ENCODE measurements around the gene ADAMTS18.

GRCh38 chr16:77332792-77333191, 102.0 kb downstream of the ADAMTS18 start:
- TF ChIP-seq TAF1 (conservative IDR thresholded peaks at IDR 0.05) (no peak), NR2F2 (IDR thresholded peaks at IDR 0.05) (no peak), MAX (IDR thresholded peaks at IDR 0.05) (no peak), FOXA1 (IDR thresholded peaks at IDR 0.05) (no peak), RXRA (IDR thresholded peaks at IDR 0.05) (no peak), RAD21 (IDR thresholded peaks at IDR 0.05) (no peak), JUND (IDR thresholded peaks at IDR 0.05) (no peak), SP1 (IDR thresholded peaks at IDR 0.05) (no peak), ATF3 (IDR thresholded peaks at IDR 0.05) (no peak)
- TF ChIP-seq, protein P1, sequence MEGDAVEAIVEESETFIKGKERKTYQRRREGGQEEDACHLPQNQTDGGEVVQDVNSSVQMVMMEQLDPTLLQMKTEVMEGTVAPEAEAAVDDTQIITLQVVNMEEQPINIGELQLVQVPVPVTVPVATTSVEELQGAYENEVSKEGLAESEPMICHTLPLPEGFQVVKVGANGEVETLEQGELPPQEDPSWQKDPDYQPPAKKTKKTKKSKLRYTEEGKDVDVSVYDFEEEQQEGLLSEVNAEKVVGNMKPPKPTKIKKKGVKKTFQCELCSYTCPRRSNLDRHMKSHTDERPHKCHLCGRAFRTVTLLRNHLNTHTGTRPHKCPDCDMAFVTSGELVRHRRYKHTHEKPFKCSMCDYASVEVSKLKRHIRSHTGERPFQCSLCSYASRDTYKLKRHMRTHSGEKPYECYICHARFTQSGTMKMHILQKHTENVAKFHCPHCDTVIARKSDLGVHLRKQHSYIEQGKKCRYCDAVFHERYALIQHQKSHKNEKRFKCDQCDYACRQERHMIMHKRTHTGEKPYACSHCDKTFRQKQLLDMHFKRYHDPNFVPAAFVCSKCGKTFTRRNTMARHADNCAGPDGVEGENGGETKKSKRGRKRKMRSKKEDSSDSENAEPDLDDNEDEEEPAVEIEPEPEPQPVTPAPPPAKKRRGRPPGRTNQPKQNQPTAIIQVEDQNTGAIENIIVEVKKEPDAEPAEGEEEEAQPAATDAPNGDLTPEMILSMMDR (IDR thresholded peaks at IDR 0.05; ENCODE audit: low read depth, low read length, missing input control): no peak
- TF ChIP-seq, protein P2, sequence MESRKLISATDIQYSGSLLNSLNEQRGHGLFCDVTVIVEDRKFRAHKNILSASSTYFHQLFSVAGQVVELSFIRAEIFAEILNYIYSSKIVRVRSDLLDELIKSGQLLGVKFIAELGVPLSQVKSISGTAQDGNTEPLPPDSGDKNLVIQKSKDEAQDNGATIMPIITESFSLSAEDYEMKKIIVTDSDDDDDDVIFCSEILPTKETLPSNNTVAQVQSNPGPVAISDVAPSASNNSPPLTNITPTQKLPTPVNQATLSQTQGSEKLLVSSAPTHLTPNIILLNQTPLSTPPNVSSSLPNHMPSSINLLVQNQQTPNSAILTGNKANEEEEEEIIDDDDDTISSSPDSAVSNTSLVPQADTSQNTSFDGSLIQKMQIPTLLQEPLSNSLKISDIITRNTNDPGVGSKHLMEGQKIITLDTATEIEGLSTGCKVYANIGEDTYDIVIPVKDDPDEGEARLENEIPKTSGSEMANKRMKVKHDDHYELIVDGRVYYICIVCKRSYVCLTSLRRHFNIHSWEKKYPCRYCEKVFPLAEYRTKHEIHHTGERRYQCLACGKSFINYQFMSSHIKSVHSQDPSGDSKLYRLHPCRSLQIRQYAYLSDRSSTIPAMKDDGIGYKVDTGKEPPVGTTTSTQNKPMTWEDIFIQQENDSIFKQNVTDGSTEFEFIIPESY (IDR thresholded peaks at IDR 0.05): no peak
- TF ChIP-seq, protein P3, sequence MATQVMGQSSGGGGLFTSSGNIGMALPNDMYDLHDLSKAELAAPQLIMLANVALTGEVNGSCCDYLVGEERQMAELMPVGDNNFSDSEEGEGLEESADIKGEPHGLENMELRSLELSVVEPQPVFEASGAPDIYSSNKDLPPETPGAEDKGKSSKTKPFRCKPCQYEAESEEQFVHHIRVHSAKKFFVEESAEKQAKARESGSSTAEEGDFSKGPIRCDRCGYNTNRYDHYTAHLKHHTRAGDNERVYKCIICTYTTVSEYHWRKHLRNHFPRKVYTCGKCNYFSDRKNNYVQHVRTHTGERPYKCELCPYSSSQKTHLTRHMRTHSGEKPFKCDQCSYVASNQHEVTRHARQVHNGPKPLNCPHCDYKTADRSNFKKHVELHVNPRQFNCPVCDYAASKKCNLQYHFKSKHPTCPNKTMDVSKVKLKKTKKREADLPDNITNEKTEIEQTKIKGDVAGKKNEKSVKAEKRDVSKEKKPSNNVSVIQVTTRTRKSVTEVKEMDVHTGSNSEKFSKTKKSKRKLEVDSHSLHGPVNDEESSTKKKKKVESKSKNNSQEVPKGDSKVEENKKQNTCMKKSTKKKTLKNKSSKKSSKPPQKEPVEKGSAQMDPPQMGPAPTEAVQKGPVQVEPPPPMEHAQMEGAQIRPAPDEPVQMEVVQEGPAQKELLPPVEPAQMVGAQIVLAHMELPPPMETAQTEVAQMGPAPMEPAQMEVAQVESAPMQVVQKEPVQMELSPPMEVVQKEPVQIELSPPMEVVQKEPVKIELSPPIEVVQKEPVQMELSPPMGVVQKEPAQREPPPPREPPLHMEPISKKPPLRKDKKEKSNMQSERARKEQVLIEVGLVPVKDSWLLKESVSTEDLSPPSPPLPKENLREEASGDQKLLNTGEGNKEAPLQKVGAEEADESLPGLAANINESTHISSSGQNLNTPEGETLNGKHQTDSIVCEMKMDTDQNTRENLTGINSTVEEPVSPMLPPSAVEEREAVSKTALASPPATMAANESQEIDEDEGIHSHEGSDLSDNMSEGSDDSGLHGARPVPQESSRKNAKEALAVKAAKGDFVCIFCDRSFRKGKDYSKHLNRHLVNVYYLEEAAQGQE (IDR thresholded peaks at IDR 0.05): no peak

All from liver (tissue), 3 donors.